HG02885 (cell line): ENCODE measurements around the gene DMGDH.

Experiments used
- ATAC-seq: cut with Tn5 transposase; IDR thresholded peaks from one replicate; pipeline ENCODE4 v1.9.1; 2021; ENCODE audit warnings: mild to moderate bottlenecking; ENCODE audit not compliant: unreplicated experiment, poor library complexity

DMGDH gene

GRCh38 chr5:79069488-79070349 lies at the start of gene DMGDH, which contains the start of gene BHMT2:
DMGDH (minus strand) TSS chr5:79069674; CDS start chr5:79069620, 54 bp downstream.
BHMT2 (plus strand) TSS chr5:79069767; CDS start chr5:79069783, 16 bp downstream.
- no peak for ATAC-seq

- no peak for ATAC-seq
These were observed 43.2 kb upstream of the DMGDH start for GRCh38 chr5:79112703-79113058.

GRCh38 chr5:79111960-79112702 lies 42.7 kb upstream of the DMGDH start:
- no peak for ATAC-seq

GRCh38 chr5:79111387-79111959 lies 42.0 kb upstream of the DMGDH start, which contains the start of gene BHMT:
BHMT (plus strand) TSS chr5:79111809; CDS start chr5:79111886, 77 bp downstream.
- no peak for ATAC-seq

- no peak for ATAC-seq
These were observed 40.3 kb upstream of the DMGDH start for GRCh38 chr5:79109527-79110492.

GRCh38 chr5:79108792-79109191 lies 39.3 kb upstream of the DMGDH start:
- ATAC-seq, result no peak

- no peak for ATAC-seq
These were observed 38.6 kb upstream of the DMGDH start for GRCh38 chr5:79108086-79108485.

- no peak for ATAC-seq
These were observed 37.7 kb upstream of the DMGDH start for GRCh38 chr5:79107020-79107796.

- no peak for ATAC-seq
These were observed 36.4 kb upstream of the DMGDH start for GRCh38 chr5:79105868-79106267.

GRCh38 chr5:79093762-79094161 lies 24.3 kb upstream of the DMGDH start:
- no peak for ATAC-seq

GRCh38 chr5:79091064-79091463 lies 21.6 kb upstream of the DMGDH start:
- ATAC-seq, result no peak

GRCh38 chr5:79088507-79088906 lies 19.0 kb upstream of the DMGDH start:
- no peak for ATAC-seq

GRCh38 chr5:79086116-79086515 lies 16.6 kb upstream of the DMGDH start:
- ATAC-seq, result no peak

- no peak for ATAC-seq
These were observed 12.3 kb upstream of the DMGDH start for GRCh38 chr5:79081779-79082178.

GRCh38 chr5:79080804-79081203 lies 11.3 kb upstream of the DMGDH start:
- no peak for ATAC-seq

GRCh38 chr5:79077680-79078365 lies 8.3 kb upstream of the DMGDH start:
- ATAC-seq, result no peak

- ATAC-seq, result no peak
These were observed 7.3 kb upstream of the DMGDH start for GRCh38 chr5:79076819-79077218.

- ATAC-seq, result no peak
These were observed 6.4 kb upstream of the DMGDH start for GRCh38 chr5:79075646-79076426.
